ENCODE data around the gene ANXA9.

Gene ANXA9

GRCh38 chr1:151003180-151003579, 21.1 kb downstream of the ANXA9 start:
- no peak for DNase-seq (ENCODE audit: low read depth in 2 of 2, low spot score in 1 of 2)

- DNase-seq (ENCODE audit: low read depth in 2 of 2, low spot score in 1 of 2), result no peak
Observed at GRCh38 chr1:151005729-151006319, 23.7 kb downstream of the ANXA9 start.

GRCh38 chr1:151006327-151007052, 24.4 kb downstream of the ANXA9 start, which contains the start of gene MINDY1:
MINDY1 (minus strand) TSS chr1:151006902; CDS start chr1:151002617, 4,285 bp downstream.
- DNase-seq (ENCODE audit: low read depth in 2 of 2, low spot score in 1 of 2), result no peak

GRCh38 chr1:151007853-151008243, 25.8 kb downstream of the ANXA9 start:
- DNase-seq (ENCODE audit: low read depth in 2 of 2, low spot score in 1 of 2), result no peak

GRCh38 chr1:151008244-151009205, 26.4 kb downstream of the ANXA9 start, which contains the start of gene PRUNE1:
PRUNE1 (plus strand) TSS chr1:151008449; CDS start chr1:151008633, 184 bp downstream.
- peak; percentile 83 to 92 for DNase-seq (ENCODE audit: low read depth in 2 of 2, low spot score in 1 of 2)

GRCh38 chr1:151009206-151009587, 27.1 kb downstream of the ANXA9 start:
- DNase-seq (ENCODE audit: low read depth in 2 of 2, low spot score in 1 of 2), result no peak

GRCh38 chr1:151009674-151010345, 27.7 kb downstream of the ANXA9 start:
- no peak for DNase-seq (ENCODE audit: low read depth in 2 of 2, low spot score in 1 of 2)

- DNase-seq (ENCODE audit: low read depth in 2 of 2, low spot score in 1 of 2), result no peak
Observed at GRCh38 chr1:151010346-151010726, 28.2 kb downstream of the ANXA9 start.

- DNase-seq (ENCODE audit: low read depth in 2 of 2, low spot score in 1 of 2), result no peak
Observed at GRCh38 chr1:151011154-151011850, 29.2 kb downstream of the ANXA9 start.

GRCh38 chr1:151012684-151013471, 30.8 kb downstream of the ANXA9 start:
- no peak for DNase-seq (ENCODE audit: low read depth in 2 of 2, low spot score in 1 of 2)

GRCh38 chr1:151013518-151013917, 31.4 kb downstream of the ANXA9 start:
- no peak for DNase-seq (ENCODE audit: low read depth in 2 of 2, low spot score in 1 of 2)

- DNase-seq (ENCODE audit: low read depth in 2 of 2, low spot score in 1 of 2), result peak; percentile 68 to 71
Observed at GRCh38 chr1:151024540-151025146, 42.6 kb downstream of the ANXA9 start.

- no peak for DNase-seq (ENCODE audit: low read depth in 2 of 2, low spot score in 1 of 2)
Observed at GRCh38 chr1:151026460-151026859, 44.4 kb downstream of the ANXA9 start.

- DNase-seq (ENCODE audit: low read depth in 2 of 2, low spot score in 1 of 2), result no peak
Observed at GRCh38 chr1:151032164-151032563, 50.1 kb downstream of the ANXA9 start.

GRCh38 chr1:151035167-151035566, 53.1 kb downstream of the ANXA9 start:
- DNase-seq (ENCODE audit: low read depth in 2 of 2, low spot score in 1 of 2), result no peak

GRCh38 chr1:151036356-151036755, 54.3 kb downstream of the ANXA9 start, which contains the start of gene BNIPL:
BNIPL (plus strand) TSS chr1:151036586; CDS start chr1:151036726, 140 bp downstream.
- DNase-seq (ENCODE audit: low read depth in 2 of 2, low spot score in 1 of 2), result no peak

- no peak for DNase-seq (ENCODE audit: low read depth in 2 of 2, low spot score in 1 of 2)
Observed at GRCh38 chr1:151037032-151037431, 54.9 kb downstream of the ANXA9 start.

GRCh38 chr1:151039521-151039920, 57.4 kb downstream of the ANXA9 start:
- DNase-seq (ENCODE audit: low read depth in 2 of 2, low spot score in 1 of 2), result no peak

GRCh38 chr1:151043163-151043562, 61.1 kb downstream of the ANXA9 start:
- DNase-seq (ENCODE audit: low read depth in 2 of 2, low spot score in 1 of 2), result no peak
